OCI-LY1 (cell line): ENCODE measurements around the gene BORCS6.

Source experiments
- EZH2 ChIP-seq: fragments of 200-600 bp; sonication (generic), shearing (Covaris generic); IDR thresholded peaks from 2 replicates; pipeline ENCODE4 v1.8.0; 2017; ENCODE audit warnings: borderline replicate concordance, mixed run types, mild to moderate bottlenecking, antibody characterized with exemption, low read length, moderate library complexity, mixed read lengths
- TF ChIP-seq, protein P1 (sequence below): fragments of 200-600 bp; sonication (generic), shearing (Covaris generic); IDR thresholded peaks from 2 replicates; pipeline ENCODE4 v1.5.1; 2017; ENCODE audit warnings: mild to moderate bottlenecking, antibody characterized with exemption, low read length, moderate library complexity, mixed read lengths

GRCh38 chr17:8222630-8223355, 32.8 kb upstream of the BORCS6 start:
- TF ChIP-seq, protein P1, sequence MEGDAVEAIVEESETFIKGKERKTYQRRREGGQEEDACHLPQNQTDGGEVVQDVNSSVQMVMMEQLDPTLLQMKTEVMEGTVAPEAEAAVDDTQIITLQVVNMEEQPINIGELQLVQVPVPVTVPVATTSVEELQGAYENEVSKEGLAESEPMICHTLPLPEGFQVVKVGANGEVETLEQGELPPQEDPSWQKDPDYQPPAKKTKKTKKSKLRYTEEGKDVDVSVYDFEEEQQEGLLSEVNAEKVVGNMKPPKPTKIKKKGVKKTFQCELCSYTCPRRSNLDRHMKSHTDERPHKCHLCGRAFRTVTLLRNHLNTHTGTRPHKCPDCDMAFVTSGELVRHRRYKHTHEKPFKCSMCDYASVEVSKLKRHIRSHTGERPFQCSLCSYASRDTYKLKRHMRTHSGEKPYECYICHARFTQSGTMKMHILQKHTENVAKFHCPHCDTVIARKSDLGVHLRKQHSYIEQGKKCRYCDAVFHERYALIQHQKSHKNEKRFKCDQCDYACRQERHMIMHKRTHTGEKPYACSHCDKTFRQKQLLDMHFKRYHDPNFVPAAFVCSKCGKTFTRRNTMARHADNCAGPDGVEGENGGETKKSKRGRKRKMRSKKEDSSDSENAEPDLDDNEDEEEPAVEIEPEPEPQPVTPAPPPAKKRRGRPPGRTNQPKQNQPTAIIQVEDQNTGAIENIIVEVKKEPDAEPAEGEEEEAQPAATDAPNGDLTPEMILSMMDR: no peak
- no peak for TF ChIP-seq EZH2
